ENCODE measurements around the gene EHMT1.

EHMT1 gene

GRCh38 chr9:137814841-137815240 is 196.0 kb downstream of the EHMT1 start:
- Histone ChIP-seq H3K4me3 (ENCODE audit: low read depth, low read length) (no peak overlapping the region), H3K27ac (no peak overlapping the region), H3K27me3 (replicated peaks) (no peaks in the 10 kb centered on the region), H3K36me3 (replicated peaks) (peaks cover 43% of the 10 kb centered on the region)
- TF ChIP-seq CTCF (IDR thresholded peaks at IDR 0.05; ENCODE audit: low read depth, low read length, missing control alignments) = no peak
- in situ Hi-C loops (cut with HindIII; ENCODE audit: low pct_ligation_motif_present, low sequenced_read_pairs) = no loop called here
- DNase-seq = no peak

- Histone ChIP-seq H3K36me3 (replicated peaks) (peaks cover 43% of the 10 kb centered on the region), H3K4me3 (ENCODE audit: low read depth, low read length) (no peak overlapping the region), H3K27me3 (replicated peaks) (no peaks in the 10 kb centered on the region), H3K27ac (no peak overlapping the region)
- no peak for TF ChIP-seq CTCF (IDR thresholded peaks at IDR 0.05; ENCODE audit: low read depth, low read length, missing control alignments)
- no peak for DNase-seq
- in situ Hi-C loops (cut with HindIII; ENCODE audit: low pct_ligation_motif_present, low sequenced_read_pairs) = no loop called here
Measured at GRCh38 chr9:137815256-137816255, 196.8 kb downstream of the EHMT1 start.

GRCh38 chr9:137816531-137817235 is 197.9 kb downstream of the EHMT1 start:
- in situ Hi-C loops (cut with HindIII; ENCODE audit: low pct_ligation_motif_present, low sequenced_read_pairs) = no loop called here
- no peak overlapping the region for H3K4me3 ChIP-seq (ENCODE audit: low read depth, low read length)
- peaks cover 40% of the 10 kb centered on the region for H3K36me3 ChIP-seq (replicated peaks)
- DNase-seq = no peak
- H3K27me3 ChIP-seq (replicated peaks) = no peaks in the 10 kb centered on the region
- H3K27ac ChIP-seq = no peak overlapping the region
- no peak for TF ChIP-seq CTCF (IDR thresholded peaks at IDR 0.05; ENCODE audit: low read depth, low read length, missing control alignments)

- Histone ChIP-seq H3K27ac (no peak overlapping the region), H3K4me3 (ENCODE audit: low read depth, low read length) (no peak overlapping the region), H3K36me3 (replicated peaks) (peaks cover 40% of the 10 kb centered on the region), H3K27me3 (replicated peaks) (no peaks in the 10 kb centered on the region)
- in situ Hi-C loops (cut with HindIII; ENCODE audit: low pct_ligation_motif_present, low sequenced_read_pairs) = no loop called here
- no peak for TF ChIP-seq CTCF (IDR thresholded peaks at IDR 0.05; ENCODE audit: low read depth, low read length, missing control alignments)
- DNase-seq = no peak
Measured at GRCh38 chr9:137817236-137818200, 198.7 kb downstream of the EHMT1 start.

- no peak for DNase-seq
- no peak overlapping the region for H3K4me3 ChIP-seq (ENCODE audit: low read depth, low read length)
- H3K27ac ChIP-seq = no peak overlapping the region
- H3K27me3 ChIP-seq (replicated peaks) = no peaks in the 10 kb centered on the region
- H3K36me3 ChIP-seq (replicated peaks) = peaks cover 34% of the 10 kb centered on the region
- in situ Hi-C loops (cut with HindIII; ENCODE audit: low pct_ligation_motif_present, low sequenced_read_pairs) = no loop called here
- TF ChIP-seq CTCF (IDR thresholded peaks at IDR 0.05; ENCODE audit: low read depth, low read length, missing control alignments) = no peak
Measured at GRCh38 chr9:137818286-137818685, 199.5 kb downstream of the EHMT1 start.

Data from brain microvascular endothelial cell (primary cell).